ENCODE results near the gene SULT1A4. TPM values are rescaled to one million over a fixed set of nuclear protein-coding genes. Genes with fewer than 3 reads are reported as not detected.
"Not testable (repeated sequence)": the region's sequence is repeated elsewhere in the genome, so short reads cannot be mapped to it uniquely, and the experiment has no call there.

SULT1A4 gene
- total RNA-seq (2014; rRNA removed; shearing (Covaris generic)): 0.58 TPM in 1 of 2 replicates, not detected in the other

DNA sequence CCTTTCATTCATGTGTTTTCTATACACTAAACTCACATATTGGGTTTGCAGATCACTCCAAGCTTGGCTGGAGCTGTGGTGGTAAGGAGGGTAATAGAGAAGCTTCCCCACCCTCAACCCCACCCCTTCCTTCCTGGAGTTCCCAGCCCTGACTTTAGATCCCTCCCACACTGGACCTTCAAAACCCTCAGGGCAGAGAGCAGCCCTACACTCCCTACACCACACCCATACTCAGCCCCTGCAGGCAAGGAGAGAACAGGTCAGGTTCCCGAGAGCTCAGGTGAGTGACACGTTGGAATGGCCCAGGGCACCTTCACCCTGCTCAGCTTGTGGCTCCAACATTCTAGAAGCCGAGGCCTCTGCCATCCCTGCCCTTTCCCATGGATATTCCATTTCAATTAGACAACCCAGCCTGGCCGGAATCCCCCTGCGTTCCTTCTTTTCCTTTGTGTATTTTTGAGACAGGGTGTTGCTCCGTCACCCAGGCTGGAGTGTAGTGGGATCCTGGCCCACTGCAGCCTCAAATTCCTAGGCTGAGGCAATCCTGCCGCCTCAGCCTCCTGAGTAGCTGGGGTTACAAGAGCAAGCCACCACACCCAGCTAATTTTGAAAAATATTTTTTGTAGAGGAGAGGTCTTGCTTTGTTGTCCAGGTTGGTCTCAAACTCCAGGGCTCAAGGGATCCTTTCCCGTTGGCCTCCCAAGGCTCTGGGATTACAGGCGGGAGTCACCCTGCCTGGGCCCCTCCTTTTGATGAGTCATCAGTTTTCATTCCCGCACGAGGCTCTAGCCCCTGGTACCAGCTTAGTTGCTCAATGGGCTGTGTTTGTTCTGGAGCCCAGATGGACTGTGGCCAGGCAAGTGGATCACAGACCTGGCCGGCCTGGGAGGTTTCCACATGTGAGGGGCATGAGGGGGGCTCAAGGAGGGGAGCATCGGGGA lies at the start of gene SULT1A4:
Gene SULT1A4 (plus strand): TSS at position 208 of the 941 bp plus-strand sequence. CDS start 1,473 bp downstream, outside the sequence.
- in situ Hi-C loops (cut with HindIII; ENCODE audit: low sequenced_read_pairs); DNase-seq (ENCODE audit: low spot score): not testable (repeated sequence)

DNA sequence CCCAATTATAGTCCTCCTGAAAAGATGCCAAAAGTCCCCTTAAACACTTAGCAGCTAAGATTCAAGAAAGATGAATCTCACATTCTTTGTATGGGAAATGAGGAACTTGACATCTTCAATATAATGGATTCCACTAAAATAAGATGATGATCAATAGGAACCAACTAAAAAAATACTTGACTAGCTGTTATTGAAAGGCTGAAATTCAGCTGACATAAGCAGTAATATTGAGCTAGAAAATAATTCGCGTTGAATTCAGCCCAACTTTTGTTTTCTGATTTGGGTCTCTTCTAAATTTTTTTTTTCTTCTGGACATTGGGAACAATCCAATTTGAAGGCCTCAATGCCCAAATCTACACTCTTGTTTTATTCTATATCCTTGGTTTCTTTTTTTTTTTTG lies 36.1 kb upstream of the SULT1A4 start:
- DNase-seq (ENCODE audit: low spot score); in situ Hi-C loops (cut with HindIII; ENCODE audit: low sequenced_read_pairs): not testable (repeated sequence)

GRCh38 chr16:29425390-29425789 lies 34.3 kb upstream of the SULT1A4 start:
- in situ Hi-C loops (cut with HindIII; ENCODE audit: low sequenced_read_pairs); DNase-seq (ENCODE audit: low spot score): not testable (repeated sequence)

GRCh38 chr16:29453754-29454153 lies 6.0 kb upstream of the SULT1A4 start:
- in situ Hi-C loops (cut with HindIII; ENCODE audit: low sequenced_read_pairs); DNase-seq (ENCODE audit: low spot score): not testable (repeated sequence)

- in situ Hi-C loops (cut with HindIII; ENCODE audit: low sequenced_read_pairs); DNase-seq (ENCODE audit: low spot score): not testable (repeated sequence)
These were observed 5.4 kb upstream of the SULT1A4 start, which contains the start of the genes BOLA2 and SLX1B for GRCh38 chr16:29454269-29454668. Gene BOLA2, minus strand, starts transcription at chr16:29454351. Its CDS starts 98 bp downstream, at chr16:29454253. Gene SLX1B, plus strand, starts transcription at chr16:29454533.

GRCh38 chr16:29454828-29455227 lies 4.9 kb upstream of the SULT1A4 start:
- in situ Hi-C loops (cut with HindIII; ENCODE audit: low sequenced_read_pairs); DNase-seq (ENCODE audit: low spot score): not testable (repeated sequence)

GRCh38 chr16:29457660-29458059 lies 2.1 kb upstream of the SULT1A4 start:
- DNase-seq (ENCODE audit: low spot score); in situ Hi-C loops (cut with HindIII; ENCODE audit: low sequenced_read_pairs): not testable (repeated sequence)

- in situ Hi-C loops (cut with HindIII; ENCODE audit: low sequenced_read_pairs); DNase-seq (ENCODE audit: low spot score): not testable (repeated sequence)
These were observed 926 bp downstream of the SULT1A4 start for GRCh38 chr16:29460647-29461030.

GRCh38 chr16:29465985-29466824 lies 6.5 kb downstream of the SULT1A4 start:
- DNase-seq (ENCODE audit: low spot score); in situ Hi-C loops (cut with HindIII; ENCODE audit: low sequenced_read_pairs): not testable (repeated sequence)

DNA sequence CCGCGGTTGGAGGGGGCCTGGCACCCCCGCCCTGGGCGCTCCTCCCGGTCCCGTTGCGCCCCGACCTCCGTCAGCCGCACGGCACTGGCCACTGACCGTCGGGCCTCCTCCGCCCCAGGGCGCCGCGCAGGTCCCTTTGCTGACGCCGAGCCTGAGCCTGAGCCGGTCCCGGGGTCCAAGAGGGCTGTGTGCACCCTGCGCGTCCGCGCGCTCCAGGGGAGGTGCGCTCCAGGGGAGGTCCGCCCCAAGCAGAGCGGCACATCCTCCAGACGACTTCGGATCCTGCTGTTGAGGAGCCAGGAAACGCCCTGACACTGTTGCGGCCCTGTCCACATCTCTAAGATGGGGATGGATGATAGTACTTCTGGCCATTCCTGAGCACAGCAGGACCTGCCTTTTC lies 7.2 kb downstream of the SULT1A4 start:
- in situ Hi-C loops (cut with HindIII; ENCODE audit: low sequenced_read_pairs); DNase-seq (ENCODE audit: low spot score): not testable (repeated sequence)

GRCh38 chr16:29467654-29468366 lies 8.1 kb downstream of the SULT1A4 start:
- DNase-seq (ENCODE audit: low spot score); in situ Hi-C loops (cut with HindIII; ENCODE audit: low sequenced_read_pairs): not testable (repeated sequence)

- DNase-seq (ENCODE audit: low spot score); in situ Hi-C loops (cut with HindIII; ENCODE audit: low sequenced_read_pairs): not testable (repeated sequence)
These were observed 9.9 kb downstream of the SULT1A4 start for GRCh38 chr16:29469660-29470059.

DNA sequence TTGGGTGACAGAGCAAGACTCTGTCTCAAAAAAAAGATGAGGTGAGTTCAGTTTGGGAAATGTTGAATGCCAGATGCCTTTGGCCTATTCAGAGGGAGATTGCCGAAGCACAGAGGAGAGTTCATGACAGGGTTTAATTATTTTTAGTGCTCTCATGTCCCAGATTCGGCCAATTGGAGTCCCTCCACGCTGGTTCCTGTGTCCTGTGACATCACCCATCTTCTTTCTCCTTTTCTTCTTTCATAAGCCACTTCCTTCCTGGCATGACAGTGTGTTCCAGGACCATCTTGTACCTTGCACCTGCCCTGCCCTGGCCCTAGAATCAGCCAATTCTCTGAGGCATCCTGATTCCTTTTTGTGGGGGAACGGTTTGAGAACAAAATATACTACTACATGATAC lies 12.4 kb downstream of the SULT1A4 start:
- in situ Hi-C loops (cut with HindIII; ENCODE audit: low sequenced_read_pairs); DNase-seq (ENCODE audit: low spot score): not testable (repeated sequence)

DNA sequence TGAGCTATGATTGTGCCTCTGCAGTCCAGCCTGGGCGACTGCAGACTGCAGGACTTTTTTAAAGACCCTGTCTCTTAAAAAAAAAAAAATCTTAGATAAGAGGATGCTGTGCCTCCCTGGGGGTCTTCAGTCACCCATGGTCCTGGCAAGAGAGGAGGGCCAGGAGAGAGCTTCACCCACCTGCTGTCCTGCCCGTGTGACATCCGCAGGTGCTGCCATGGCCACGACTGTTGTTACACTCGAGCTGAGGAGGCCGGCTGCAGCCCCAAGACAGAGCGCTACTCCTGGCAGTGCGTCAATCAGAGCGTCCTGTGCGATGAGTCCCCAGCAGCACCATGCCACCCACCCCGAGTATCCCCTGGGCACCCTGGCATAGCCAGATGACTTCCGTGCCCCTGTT lies 22.6 kb downstream of the SULT1A4 start:
- DNase-seq (ENCODE audit: low spot score); in situ Hi-C loops (cut with HindIII; ENCODE audit: low sequenced_read_pairs): not testable (repeated sequence)

DNA sequence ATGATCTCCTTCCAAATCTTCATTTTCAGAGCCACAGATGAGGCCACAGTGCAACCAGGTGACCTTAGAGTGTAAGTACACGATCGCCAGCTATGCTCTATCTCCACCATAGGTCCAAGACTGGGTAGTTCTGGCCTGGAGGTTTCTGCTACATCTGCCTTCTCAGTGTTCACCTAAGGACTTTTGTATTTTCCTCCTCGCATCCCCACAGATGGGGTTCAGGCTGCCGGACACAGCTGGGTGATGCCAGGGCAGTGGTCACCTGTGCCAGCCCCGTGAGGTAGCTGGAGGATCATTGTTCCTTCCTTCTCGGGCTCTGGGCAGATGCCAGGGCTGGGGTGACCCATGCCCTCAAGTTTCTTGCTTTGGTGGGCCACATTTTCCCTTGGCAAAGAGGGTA lies 46.6 kb downstream of the SULT1A4 start, which contains the start of gene NPIPB12:
Gene NPIPB12 (minus strand): TSS at position 101 of the 400 bp plus-strand sequence.
- in situ Hi-C loops (cut with HindIII; ENCODE audit: low sequenced_read_pairs); DNase-seq (ENCODE audit: low spot score): not testable (repeated sequence)
